K562 (cell line): Measurements from ENCODE around the gene RAD21L1. TPM values are rescaled to one million over a fixed set of nuclear protein-coding genes. Genes with fewer than 3 reads are reported as not detected.

Experiments used
- ATAC-seq: fragments of 200-7000 bp; cut with Tn5 transposase; 3 replicates; pipeline ENCODE4 v1.9.1; 2020; ENCODE audit warnings: moderate library complexity
- BruUV-seq: library from RNA; stranded (reverse); fragments of 400-500 nt; replicated peaks from 2 replicates; lab custom pipeline; 2021; lab: Mats Ljungman, UMichigan
- CTCF ChIA-PET: fragments of 300-600 bp; formaldehyde crosslinking; extraction: SDS; loops from one replicate; lab custom pipeline; 2021; ENCODE audit warnings: low intra/inter-chr PET ratio; lab: Yijun Ruan, JAX
- POLR2A ChIA-PET: fragments of 300-600, 350-650 bp; sonication (Branson Sonifier 250); formaldehyde crosslinking; extraction: SDS; loops from one replicate; lab custom pipeline; 2021; ENCODE audit warnings: antibody characterized with exemption, inconsistent platforms; lab: Yijun Ruan, JAX
- DNase-seq, 4 experiments: peaks; one replicate each; pipeline versions ENCODE4 v3.0.0 to v3.0.0-alpha.2; 2011 to 2018; ENCODE audit warnings: low spot score in 3 of 4, mixed read lengths in 3 of 4; ENCODE audit errors: extremely low read depth in 1 of 4
- FAIRE-seq: peaks from 2 replicates; lab custom pipeline; 2011; peaks lifted over from hg19 to GRCh38; lab: Jason Lieb, UNC
- H2AFZ ChIP-seq: 2 replicates; pipeline ENCODE4 v1.6.0; 2011; ENCODE audit warnings: low read depth, low read length, control low read depth, inconsistent platforms
- H3K27ac ChIP-seq: fragments of 200-600 bp; 3 replicates; pipeline ENCODE4 v1.8.0; 2011; ENCODE audit warnings: low read depth, mild to moderate bottlenecking, control low read depth, inconsistent platforms, low read length, moderate library complexity, mixed read lengths; ENCODE audit errors: extremely low read depth
- H3K27me3 ChIP-seq, 2 experiments: fragments of 300-600 bp in 1 of 2; 2 replicates in 1 of 2; 3 replicates in 1 of 2; pipeline versions ENCODE4 v1.6.0 to v1.8.0; 2011; ENCODE audit warnings: inconsistent platforms in 2 of 2, low read length in 2 of 2, mild to moderate bottlenecking in 1 of 2, mixed read lengths in 1 of 2, moderate library complexity in 1 of 2; ENCODE audit not compliant: control insufficient read depth in 2 of 2, insufficient read depth in 2 of 2
- H3K36me3 ChIP-seq: fragments of 300-600 bp; 3 replicates; pipeline ENCODE4 v1.8.0; 2011; ENCODE audit warnings: mild to moderate bottlenecking, low read length, inconsistent platforms; ENCODE audit not compliant: control insufficient read depth, insufficient read depth
- H3K4me1 ChIP-seq, 2 experiments: fragments of 200-600 bp in 1 of 2; replicated peaks in 1 of 2; 2 replicates in 1 of 2; 3 replicates in 1 of 2; pipeline versions ENCODE4 v1.5.1 to v1.8.0; 2011; ENCODE audit warnings: inconsistent platforms in 2 of 2, low read length in 2 of 2, mild to moderate bottlenecking in 1 of 2, mixed read lengths in 1 of 2, moderate library complexity in 1 of 2; ENCODE audit not compliant: control insufficient read depth in 2 of 2, insufficient read depth in 2 of 2
- H3K4me2 ChIP-seq: 2 replicates; pipeline ENCODE4 v1.6.1; 2011; ENCODE audit warnings: low read length, control low read depth, inconsistent platforms, mixed read lengths; ENCODE audit not compliant: insufficient read depth
- H3K4me3 ChIP-seq: fragments of 200-600 bp; sonication (generic), shearing (Covaris generic); 2 replicates; pipeline ENCODE4 v1.5.1; 2016; ENCODE audit warnings: control low read depth, inconsistent platforms
- H3K79me2 ChIP-seq: fragments of 200-600 bp; 3 replicates; pipeline ENCODE4 v1.8.0; 2011; ENCODE audit warnings: low read length, inconsistent platforms; ENCODE audit not compliant: control insufficient read depth, insufficient read depth
- H3K9ac ChIP-seq, 2 experiments: 2 replicates each; pipeline versions ENCODE4 v1.6.0 to v1.6.1; 2011; ENCODE audit warnings: low read depth in 2 of 2, low read length in 2 of 2, control low read depth in 1 of 2, inconsistent platforms in 1 of 2, mild to moderate bottlenecking in 1 of 2, mixed read lengths in 1 of 2; ENCODE audit not compliant: insufficient read depth in 1 of 2
- H3K9me1 ChIP-seq: one replicate; pipeline ENCODE4 v1.6.0; 2011; ENCODE audit warnings: inconsistent platforms, mild to moderate bottlenecking, low read length, moderate library complexity; ENCODE audit not compliant: control insufficient read depth, insufficient read depth
- H3K9me3 ChIP-seq: replicated peaks from 2 replicates; pipeline ENCODE4 v1.5.1; 2011; ENCODE audit warnings: low read depth, low read length, inconsistent platforms; ENCODE audit not compliant: control insufficient read depth, insufficient read depth
- H4K20me1 ChIP-seq: replicated peaks from 2 replicates; pipeline ENCODE4 v1.6.1; 2011; ENCODE audit warnings: low read length, inconsistent platforms, mixed read lengths; ENCODE audit not compliant: control insufficient read depth, insufficient read depth
- CBFA2T3 ChIP-seq: fragments of 450-650 bp; IDR thresholded peaks from 2 replicates; pipeline ENCODE4 v1.6.1; 2017
- CREBBP ChIP-seq: IDR thresholded peaks from one replicate; pipeline ENCODE4 v1.6.1; 2012; ENCODE audit warnings: low read depth, mild to moderate bottlenecking, control low read depth, inconsistent platforms, low read length
- CTBP1 ChIP-seq: fragments of 450-650 bp; IDR thresholded peaks from 2 replicates; pipeline ENCODE4 v1.6.1; 2016; ENCODE audit warnings: borderline replicate concordance
- E2F3 ChIP-seq: fragments of 250-450 bp; sonication (Bioruptor Pico); IDR thresholded peaks from 2 replicates; pipeline ENCODE4 v1.4.0; 2020; ENCODE audit warnings: mild to moderate bottlenecking
- HDGF ChIP-seq: fragments of 450-650 bp; IDR thresholded peaks from 2 replicates; pipeline ENCODE4 v1.6.1; 2016
- HMG20A ChIP-seq: fragments of 450-650 bp; formaldehyde crosslinking; conservative IDR thresholded peaks from 2 replicates; pipeline ENCODE4 v1.4.0; 2020; ENCODE audit warnings: mild to moderate bottlenecking, mixed read lengths
- HMGN3 ChIP-seq: IDR thresholded peaks from 2 replicates; pipeline ENCODE4 v1.6.1; 2011; ENCODE audit warnings: borderline replicate concordance, low read depth, mild to moderate bottlenecking, mixed read lengths, low read length; ENCODE audit not compliant: insufficient read length; ENCODE audit errors: extremely low read depth
- KLF16 ChIP-seq: IDR thresholded peaks from 2 replicates; pipeline ENCODE4 v1.6.1; 2016; ENCODE audit warnings: antibody characterized with exemption
- PTBP1 ChIP-seq: fragments of 200-400 bp; formaldehyde crosslinking; IDR thresholded peaks from 2 replicates; pipeline ENCODE4 v1.6.1; 2017; ENCODE audit warnings: low read depth, low read length
- SAFB2 ChIP-seq: fragments of 200-400 bp; formaldehyde crosslinking; IDR thresholded peaks from 2 replicates; pipeline ENCODE4 v1.6.1; 2018; ENCODE audit warnings: borderline replicate concordance, low read length, low read depth, moderate library complexity; ENCODE audit not compliant: severe bottlenecking
- YBX1 ChIP-seq: fragments of 450-650 bp; IDR thresholded peaks from 2 replicates; pipeline ENCODE4 v1.7.1; 2016; ENCODE audit warnings: mild to moderate bottlenecking
- ZNF584 ChIP-seq: fragments of 200-800 bp; sonication (Bioruptor generic); IDR thresholded peaks from 2 replicates; pipeline ENCODE4 v1.6.1; 2016; ENCODE audit warnings: low read depth, mild to moderate bottlenecking, missing genetic modification characterization, missing compliant biosample characterization
- WGBS: fragments of 100-300 bp; shearing (Covaris generic); methylation state at CpG from one replicate; pipeline ENCODE4 v1.1.6; 2016; ENCODE audit warnings: low coverage, mixed read lengths; ENCODE audit not compliant: insufficient coverage; ENCODE audit errors: missing lambda C conversion rate; 5-methylcytosine and 5-hydroxymethylcytosine counted together
- in situ Hi-C: fragments of 300-500 bp; cut with MboI; formaldehyde crosslinking; loops from 4 replicates; pipeline ENCODE4 v1.15.0; 2018; ENCODE audit warnings: inconsistent platforms, mixed read lengths
- intact Hi-C: fragments of 100-400 bp; cut with micrococcal nuclease; formaldehyde crosslinking; loops from 2 replicates; pipeline ENCODE4 v1.14.2; 2022
- polyA plus RNA-seq, 8 experiments: library from polyadenylated mRNA; depleted of rRNA in 4 of 8; stranded (reverse) in 5 of 8; unstranded in 3 of 8; fragments of >200 nt; fragmentation: Nextera tagmentation in 2 of 8; fragmentation: Illumina TruSeq in 1 of 8; extraction: Ambion mirVana in 2 of 8; extraction: Trizol in 1 of 8; gene quantifications; 2 replicates each; pipeline versions ENCODE4 v1.2.1 to v1.2.3, GENCODE V29; 2011 to 2014; ENCODE audit warnings: inconsistent platforms in 1 of 8, missing spikeins in 1 of 8
- total RNA-seq, 7 experiments: library from RNA; depleted of rRNA in 6 of 7; stranded (reverse); fragments of >200 nt in 6 of 7; fragmentation: Illumina TruSeq in 2 of 7; extraction: Trizol in 2 of 7; gene quantifications; 2 replicates each; pipeline versions ENCODE4 v1.2.1 to v1.2.3, GENCODE V29; 2011 to 2021; ENCODE audit warnings: low replicate concordance in 1 of 7
- TF ChIP-seq, protein P1 (sequence below): fragments of 250-450 bp; sonication (Bioruptor Pico); IDR thresholded peaks from 2 replicates; pipeline ENCODE4 v1.9.0; 2021; ENCODE audit warnings: mild to moderate bottlenecking, inconsistent platforms

Gene RAD21L1
- total and polyA plus RNA-seq, 9 of the 15 experiments (the other 6 are each of a cell fraction or from before 2014, with no cell fraction given): 0.17 to 1.7 (median 0.45) TPM; not detected in 1

DNA sequence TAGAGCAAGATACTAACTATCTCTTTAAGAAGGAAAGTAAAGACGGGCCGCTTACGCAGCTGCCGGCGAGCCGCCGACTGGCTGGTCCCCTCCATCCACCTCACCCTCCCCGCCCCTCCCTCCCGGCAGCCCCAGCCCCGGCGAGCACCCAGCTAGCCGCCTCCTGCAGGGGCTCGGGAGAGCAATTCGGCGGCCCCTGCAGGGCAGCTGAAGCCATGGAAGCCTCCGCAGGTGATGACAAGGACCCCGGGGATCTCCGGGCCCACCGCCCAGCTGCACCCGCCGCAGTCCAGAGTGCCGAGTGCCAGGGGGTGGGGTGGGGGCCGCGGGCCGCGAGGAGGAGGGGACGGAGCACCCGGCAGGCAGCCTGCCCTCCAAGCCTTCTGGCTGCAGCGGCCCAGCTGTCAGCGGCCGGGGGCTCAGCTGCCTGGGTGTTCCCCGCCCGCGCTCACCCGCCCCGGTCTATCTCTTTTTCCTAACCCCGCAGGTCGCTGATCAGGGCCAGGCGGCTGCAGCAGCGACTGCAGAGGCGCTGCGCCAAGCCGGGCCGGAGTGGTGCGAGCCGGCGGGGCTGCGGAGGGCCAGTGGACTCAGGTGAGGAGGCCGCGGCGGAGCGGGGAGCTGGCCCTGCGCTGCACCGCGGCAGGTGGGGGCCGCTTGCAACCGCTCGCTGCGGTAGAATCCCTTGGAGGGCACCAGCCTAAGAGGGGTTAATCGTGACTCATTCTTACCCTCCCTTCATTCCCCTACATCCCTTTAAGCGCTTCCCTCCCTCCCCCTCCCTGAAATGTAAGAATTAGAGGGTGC, 40.5 kb downstream of the RAD21L1 start, which contains the start of gene SNPH (continued):
- TF ChIP-seq, protein P1, sequence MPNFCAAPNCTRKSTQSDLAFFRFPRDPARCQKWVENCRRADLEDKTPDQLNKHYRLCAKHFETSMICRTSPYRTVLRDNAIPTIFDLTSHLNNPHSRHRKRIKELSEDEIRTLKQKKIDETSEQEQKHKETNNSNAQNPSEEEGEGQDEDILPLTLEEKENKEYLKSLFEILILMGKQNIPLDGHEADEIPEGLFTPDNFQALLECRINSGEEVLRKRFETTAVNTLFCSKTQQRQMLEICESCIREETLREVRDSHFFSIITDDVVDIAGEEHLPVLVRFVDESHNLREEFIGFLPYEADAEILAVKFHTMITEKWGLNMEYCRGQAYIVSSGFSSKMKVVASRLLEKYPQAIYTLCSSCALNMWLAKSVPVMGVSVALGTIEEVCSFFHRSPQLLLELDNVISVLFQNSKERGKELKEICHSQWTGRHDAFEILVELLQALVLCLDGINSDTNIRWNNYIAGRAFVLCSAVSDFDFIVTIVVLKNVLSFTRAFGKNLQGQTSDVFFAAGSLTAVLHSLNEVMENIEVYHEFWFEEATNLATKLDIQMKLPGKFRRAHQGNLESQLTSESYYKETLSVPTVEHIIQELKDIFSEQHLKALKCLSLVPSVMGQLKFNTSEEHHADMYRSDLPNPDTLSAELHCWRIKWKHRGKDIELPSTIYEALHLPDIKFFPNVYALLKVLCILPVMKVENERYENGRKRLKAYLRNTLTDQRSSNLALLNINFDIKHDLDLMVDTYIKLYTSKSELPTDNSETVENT: no peak

- peaks cover 9% of the 10 kb centered on the region; the same call in 1 of the 2 replicates for H3K9me3 ChIP-seq
- FAIRE-seq: no peak
- in situ Hi-C loops (no loop called here), intact Hi-C loops (no loop called here)
- peak overlapping the region in 1 of 2 experiments; percentile 33; a peak in 1 of 4 replicates for H3K9ac ChIP-seq
- H4K20me1 ChIP-seq: no peaks in the 10 kb centered on the region
- CTCF ChIA-PET: no interaction called here
- no peaks in the 10 kb centered on the region; the same call in 2 of the 3 replicates for H3K79me2 ChIP-seq
- no peaks in the 10 kb centered on the region; the same call in 2 of the 3 replicates for H3K36me3 ChIP-seq
- DNase-seq: no peak
- TF ChIP-seq SAFB2 (no peak), CREBBP (no peak), HMGN3 (no peak), E2F3 (CRISPR knock-in tag) (no peak), PTBP1 (no peak), HMG20A (no peak), HDGF (no peak), ZNF584 (CRISPR knock-in tag) (no peak), KLF16 (no peak), CTBP1 (no peak), YBX1 (no peak), CBFA2T3 (no peak)
- H3K4me1 ChIP-seq: peaks cover 12 to 46% of the 10 kb centered on the region in 2 experiments
- BruUV-seq: no TSS peak
- WGBS: 77% methylated on average over 6 of the region's 8 CpGs
- H3K27me3 ChIP-seq: no peaks in the 10 kb centered on the region
- POLR2A ChIA-PET: interaction anchor here (2.5 kb wide), 1 partner anchor 13 kb away, joined by 8 read pairs; no protein-coding TSS in a partner anchor
- no peaks in the 10 kb centered on the region for H3K9me1 ChIP-seq
- no peak for ATAC-seq
- no peak overlapping the region for H3K27ac ChIP-seq
- peak overlapping the region; percentile 55; the same call in 1 of the 2 replicates for H3K4me3 ChIP-seq
- peak overlapping the region; percentile 64 for H3K4me2 ChIP-seq
- H2AFZ ChIP-seq: no peak overlapping the region
These were observed 41.3 kb downstream of the RAD21L1 start for GRCh38 chr20:1267161-1267560.
